ENCODE results near the gene ASCC1. TPM values are rescaled to one million over a fixed set of nuclear protein-coding genes. Genes with fewer than 3 reads are reported as not detected.
A peak's percentile ranks its signal among the peaks of the same experiment; 100 is the strongest.

The ASCC1 gene
- total RNA-seq, result 28.1 and 31.3 TPM in 2 replicates
- total RNA-seq (2013), result 22.9 TPM
- 17.9 and 20.2 TPM in 2 replicates for polyA plus RNA-seq
- polyA minus RNA-seq, result 10.4 and 14.3 TPM in 2 replicates

- Histone ChIP-seq H3K9me3 (ENCODE audit: control extremely low read depth in 1 of 3, control insufficient read depth in 2 of 3, insufficient read depth in 1 of 3, low read length in 2 of 3) (no peaks in the 10 kb centered on the region), H4K20me1 (ENCODE audit: control insufficient read depth, insufficient read depth, low read length, poor library complexity, severe bottlenecking) (peaks cover 6% of the 10 kb centered on the region), H3K9ac (ENCODE audit: low read length) (peak within 1 kb of the TSS; percentile 83), H3K4me3 (ENCODE audit: control extremely low read depth in 1 of 5, extremely low read depth in 1 of 5, insufficient read depth in 1 of 5, low read depth in 2 of 5, low read length in 4 of 5) (peak within 1 kb of the TSS; percentile 79 to 92 (median 83)), H3K27me3 (replicated peaks in 1 of 4; ENCODE audit: control extremely low read depth in 1 of 4, control insufficient read depth in 3 of 4, insufficient read depth in 4 of 4, low read length in 3 of 4) (no peaks in the 10 kb centered on the region), H2AFZ (ENCODE audit: insufficient read depth, low read depth, low read length, poor library complexity, severe bottlenecking) (peak within 1 kb of the TSS; percentile 96), H3K27ac (ENCODE audit: low read length in 2 of 2) (peak within 1 kb of the TSS; percentile 92), H3K36me3 (replicated peaks in 1 of 2; ENCODE audit: control extremely low read depth in 1 of 2, control insufficient read depth in 1 of 2, extremely low read depth in 1 of 2, insufficient read depth in 2 of 2, low read length in 1 of 2) (peaks cover 0 to 16% of the 10 kb centered on the region in 2 experiments), H3K4me1 (ENCODE audit: control insufficient read depth in 2 of 2, insufficient read depth in 2 of 2, low read length in 2 of 2) (peaks cover 42 to 53% of the 10 kb centered on the region in 2 donors), H3K79me2 (ENCODE audit: control insufficient read depth, insufficient read depth, low read length) (peaks cover 87% of the 10 kb centered on the region), H3K4me2 (replicated peaks; ENCODE audit: low read depth, low read length, poor library complexity, severe bottlenecking) (peak within 1 kb of the TSS; percentile 87)
- DNase-seq (peak; percentile 97), ATAC-seq (ENCODE audit: low read depth) (peak; percentile 78)
- intact Hi-C loops (cut with micrococcal nuclease), result loop anchor here (1.0 to 5.0 kb wide), 8 partner anchors 46 to 476 kb away; partner anchors contain the start of genes DDIT4, DNAJB12, MCU and MICU1
- H3K9me3 Mint-ChIP-seq (ENCODE audit: insufficient read depth), result no peaks in the 10 kb centered on the region
- ChIA-PET CTCF (interaction anchor here (0.7 to 13.3 kb wide), 12 partner anchors 8 to 319 kb away, joined by 3 to 170 read pairs (median 4); no protein-coding TSS in a partner anchor), POLR2A (interaction anchor here (0.6 to 3.4 kb wide), 17 partner anchors 32 to 1279 kb away, joined by 3 to 27 read pairs (median 4); partner anchors contain the start of genes DDIT4, SPOCK2 and VSIR)
- under 1% methylated on average over 55 of the region's 64 CpGs for WGBS (ENCODE audit: insufficient coverage)
- H3K4me1 Mint-ChIP-seq, result peaks cover 54% of the 10 kb centered on the region
- peak within 1 kb of the TSS; percentile 100 for H3K27ac Mint-ChIP-seq
- H3K27me3 Mint-ChIP-seq, result no peaks in the 10 kb centered on the region
- H3K4me3 Mint-ChIP-seq, result peak within 1 kb of the TSS; percentile 99
- TF ChIP-seq CTCF (IDR thresholded peaks at IDR 0.05) (no peak), EZH2 (IDR thresholded peaks at IDR 0.05; ENCODE audit: borderline replicate concordance, insufficient read depth, low read depth, low read length, poor library complexity, severe bottlenecking) (no peak)
Observed at GRCh38 chr10:72215611-72216549, at the start of gene ASCC1, which contains the start of gene ANAPC16. TSS of gene ASCC1 (minus strand) at chr10:72216276. CDS start at chr10:72213298, 2,978 bp downstream. TSS of gene ANAPC16 (plus strand) at chr10:72216012. CDS start at chr10:72223915, 7,903 bp downstream.
